ENCODE measurements around the gene HEXD. TPM values are rescaled to one million over a fixed set of nuclear protein-coding genes. Genes with fewer than 3 reads are reported as not detected.

Gene HEXD
- total and polyA plus RNA-seq, 4 donors = 5.6 to 19.9 (median 12.2) TPM

DNA sequence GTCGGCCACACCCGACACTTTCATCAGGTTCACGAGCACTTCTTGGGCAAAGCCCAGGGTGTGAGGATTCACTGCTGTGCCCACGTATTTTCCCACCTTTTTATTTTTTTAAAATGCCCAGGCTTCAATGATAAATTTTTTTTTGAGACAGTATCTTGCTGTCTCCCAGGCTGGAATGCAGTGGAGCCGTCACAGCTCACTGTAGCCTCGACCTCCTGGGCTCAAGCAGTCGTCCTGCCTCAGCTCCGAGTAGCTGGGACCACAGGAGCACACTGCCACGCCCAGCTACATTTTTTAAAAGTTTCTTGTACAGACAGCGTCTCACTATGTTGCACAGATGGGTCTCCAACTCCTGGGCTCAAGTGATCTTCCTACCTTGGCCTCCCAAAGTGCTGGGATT lies 28.8 kb upstream of the HEXD start:
- Histone ChIP-seq H3K36me3 (ENCODE audit: control insufficient read depth in 4 of 4, insufficient read depth in 3 of 4, low read depth in 1 of 4, low read length in 3 of 4) (peaks cover 0 to 9% (median 6%) of the 10 kb centered on the region in 4 donors), H3K9ac (ENCODE audit: low read depth in 1 of 2, low read length in 2 of 2) (no peak overlapping the region), H3K27me3 (ENCODE audit: control insufficient read depth in 4 of 4, insufficient read depth in 4 of 4, low read length in 3 of 4) (no peaks in the 10 kb centered on the region), H3K4me1 (ENCODE audit: control insufficient read depth in 4 of 4, insufficient read depth in 4 of 4, low read length in 3 of 4) (peaks cover 9 to 13% (median 11%) of the 10 kb centered on the region in 4 donors), H3K4me3 (ENCODE audit: low read depth in 1 of 3, low read length in 3 of 3) (no peak overlapping the region), H3K27ac (ENCODE audit: low read depth in 1 of 2, low read length in 2 of 2) (no peak overlapping the region), H3K9me3 (ENCODE audit: control insufficient read depth in 4 of 4, low read length in 3 of 4) (no peaks in the 10 kb centered on the region)
- 92% methylated on average over 10 of the region's 10 CpGs for WGBS
- no peak for DNase-seq (ENCODE audit: low spot score)
- TF ChIP-seq NR2F2 (IDR thresholded peaks at IDR 0.05) (no peak), FOXA1 (IDR thresholded peaks at IDR 0.05) (no peak), TAF1 (conservative IDR thresholded peaks at IDR 0.05) (no peak), SP1 (IDR thresholded peaks at IDR 0.05) (no peak)
- TF ChIP-seq, protein P1, sequence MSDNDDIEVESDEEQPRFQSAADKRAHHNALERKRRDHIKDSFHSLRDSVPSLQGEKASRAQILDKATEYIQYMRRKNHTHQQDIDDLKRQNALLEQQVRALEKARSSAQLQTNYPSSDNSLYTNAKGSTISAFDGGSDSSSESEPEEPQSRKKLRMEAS (IDR thresholded peaks at IDR 0.05) = no peak
- TF ChIP-seq, protein P2, sequence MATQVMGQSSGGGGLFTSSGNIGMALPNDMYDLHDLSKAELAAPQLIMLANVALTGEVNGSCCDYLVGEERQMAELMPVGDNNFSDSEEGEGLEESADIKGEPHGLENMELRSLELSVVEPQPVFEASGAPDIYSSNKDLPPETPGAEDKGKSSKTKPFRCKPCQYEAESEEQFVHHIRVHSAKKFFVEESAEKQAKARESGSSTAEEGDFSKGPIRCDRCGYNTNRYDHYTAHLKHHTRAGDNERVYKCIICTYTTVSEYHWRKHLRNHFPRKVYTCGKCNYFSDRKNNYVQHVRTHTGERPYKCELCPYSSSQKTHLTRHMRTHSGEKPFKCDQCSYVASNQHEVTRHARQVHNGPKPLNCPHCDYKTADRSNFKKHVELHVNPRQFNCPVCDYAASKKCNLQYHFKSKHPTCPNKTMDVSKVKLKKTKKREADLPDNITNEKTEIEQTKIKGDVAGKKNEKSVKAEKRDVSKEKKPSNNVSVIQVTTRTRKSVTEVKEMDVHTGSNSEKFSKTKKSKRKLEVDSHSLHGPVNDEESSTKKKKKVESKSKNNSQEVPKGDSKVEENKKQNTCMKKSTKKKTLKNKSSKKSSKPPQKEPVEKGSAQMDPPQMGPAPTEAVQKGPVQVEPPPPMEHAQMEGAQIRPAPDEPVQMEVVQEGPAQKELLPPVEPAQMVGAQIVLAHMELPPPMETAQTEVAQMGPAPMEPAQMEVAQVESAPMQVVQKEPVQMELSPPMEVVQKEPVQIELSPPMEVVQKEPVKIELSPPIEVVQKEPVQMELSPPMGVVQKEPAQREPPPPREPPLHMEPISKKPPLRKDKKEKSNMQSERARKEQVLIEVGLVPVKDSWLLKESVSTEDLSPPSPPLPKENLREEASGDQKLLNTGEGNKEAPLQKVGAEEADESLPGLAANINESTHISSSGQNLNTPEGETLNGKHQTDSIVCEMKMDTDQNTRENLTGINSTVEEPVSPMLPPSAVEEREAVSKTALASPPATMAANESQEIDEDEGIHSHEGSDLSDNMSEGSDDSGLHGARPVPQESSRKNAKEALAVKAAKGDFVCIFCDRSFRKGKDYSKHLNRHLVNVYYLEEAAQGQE (IDR thresholded peaks at IDR 0.05) = no peak

DNA sequence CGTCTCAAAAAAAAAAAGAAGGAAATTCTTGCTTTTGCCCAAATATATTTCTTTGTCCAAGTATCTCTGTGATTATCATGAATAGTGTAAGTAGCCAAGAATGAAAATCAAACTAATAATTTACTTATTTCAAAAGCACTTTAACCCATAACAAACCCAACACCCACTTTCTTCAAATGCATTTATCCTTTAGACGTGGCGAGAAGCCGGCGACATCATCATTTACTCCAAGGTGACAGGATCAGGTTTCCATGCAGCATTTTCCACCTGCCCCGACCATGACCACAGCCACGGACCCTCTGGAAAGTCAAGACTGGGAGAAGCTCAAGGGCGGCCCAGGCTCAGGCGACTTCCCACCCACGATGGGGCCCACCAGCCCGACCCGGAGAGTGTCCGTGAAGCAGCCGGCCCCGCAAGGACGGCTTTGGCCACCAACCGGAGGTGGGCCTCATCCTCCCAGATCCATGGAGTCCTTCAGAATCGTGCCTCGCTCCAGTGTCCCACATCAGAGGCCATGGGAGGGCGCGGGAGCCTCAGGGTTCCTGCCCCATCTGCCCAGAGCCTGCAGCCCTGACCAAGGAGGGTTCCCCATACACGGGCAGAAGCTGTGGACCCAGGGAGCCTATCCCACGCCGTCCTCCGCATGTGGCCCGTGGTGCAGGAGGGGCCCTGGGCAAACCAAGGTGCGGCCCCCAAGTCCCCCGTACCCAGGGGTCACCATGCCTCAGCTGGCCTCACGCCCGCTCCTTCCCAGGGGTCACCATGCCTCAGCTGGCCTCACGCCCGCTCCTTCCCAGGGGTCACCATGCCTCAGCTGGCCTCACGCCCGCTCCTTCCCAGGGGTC lies 27.9 kb upstream of the HEXD start:
- Histone ChIP-seq H3K36me3 (ENCODE audit: control insufficient read depth in 4 of 4, insufficient read depth in 3 of 4, low read depth in 1 of 4, low read length in 3 of 4) (peaks cover 0 to 9% (median 6%) of the 10 kb centered on the region in 4 donors), H3K27ac (ENCODE audit: low read depth in 1 of 2, low read length in 2 of 2) (no peak overlapping the region), H3K9me3 (ENCODE audit: control insufficient read depth in 4 of 4, low read length in 3 of 4) (no peaks in the 10 kb centered on the region), H3K4me1 (ENCODE audit: control insufficient read depth in 4 of 4, insufficient read depth in 4 of 4, low read length in 3 of 4) (peaks cover under 1 to 5% (median 3%) of the 10 kb centered on the region in 4 donors), H3K9ac (ENCODE audit: low read depth in 1 of 2, low read length in 2 of 2) (no peak overlapping the region), H3K4me3 (ENCODE audit: low read depth in 1 of 3, low read length in 3 of 3) (no peak overlapping the region), H3K27me3 (ENCODE audit: control insufficient read depth in 4 of 4, insufficient read depth in 4 of 4, low read length in 3 of 4) (no peaks in the 10 kb centered on the region)
- no peak for TF ChIP-seq FOXA2 (IDR thresholded peaks at IDR 0.05)
- no peak for TF ChIP-seq RAD21 (IDR thresholded peaks at IDR 0.05)
- TF ChIP-seq HNF4G (IDR thresholded peaks at IDR 0.05) = no peak
- TF ChIP-seq GABPA (IDR thresholded peaks at IDR 0.05 in 1 of 2, conservative IDR thresholded peaks at IDR 0.05 in 1 of 2) = no peak
- TF ChIP-seq, protein P3, sequence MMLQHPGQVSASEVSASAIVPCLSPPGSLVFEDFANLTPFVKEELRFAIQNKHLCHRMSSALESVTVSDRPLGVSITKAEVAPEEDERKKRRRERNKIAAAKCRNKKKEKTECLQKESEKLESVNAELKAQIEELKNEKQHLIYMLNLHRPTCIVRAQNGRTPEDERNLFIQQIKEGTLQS (IDR thresholded peaks at IDR 0.05) = no peak
- TF ChIP-seq NR2F2 (IDR thresholded peaks at IDR 0.05) = no peak
- TF ChIP-seq SP1 (IDR thresholded peaks at IDR 0.05) = no peak
- TF ChIP-seq HNF4A (conservative IDR thresholded peaks at IDR 0.05) = no peak
- no peak for TF ChIP-seq EGR1 (IDR thresholded peaks at IDR 0.05; ENCODE audit: low read depth in 2 of 2)
- TF ChIP-seq, protein P2 (IDR thresholded peaks at IDR 0.05) = no peak
- TF ChIP-seq, protein P4, sequence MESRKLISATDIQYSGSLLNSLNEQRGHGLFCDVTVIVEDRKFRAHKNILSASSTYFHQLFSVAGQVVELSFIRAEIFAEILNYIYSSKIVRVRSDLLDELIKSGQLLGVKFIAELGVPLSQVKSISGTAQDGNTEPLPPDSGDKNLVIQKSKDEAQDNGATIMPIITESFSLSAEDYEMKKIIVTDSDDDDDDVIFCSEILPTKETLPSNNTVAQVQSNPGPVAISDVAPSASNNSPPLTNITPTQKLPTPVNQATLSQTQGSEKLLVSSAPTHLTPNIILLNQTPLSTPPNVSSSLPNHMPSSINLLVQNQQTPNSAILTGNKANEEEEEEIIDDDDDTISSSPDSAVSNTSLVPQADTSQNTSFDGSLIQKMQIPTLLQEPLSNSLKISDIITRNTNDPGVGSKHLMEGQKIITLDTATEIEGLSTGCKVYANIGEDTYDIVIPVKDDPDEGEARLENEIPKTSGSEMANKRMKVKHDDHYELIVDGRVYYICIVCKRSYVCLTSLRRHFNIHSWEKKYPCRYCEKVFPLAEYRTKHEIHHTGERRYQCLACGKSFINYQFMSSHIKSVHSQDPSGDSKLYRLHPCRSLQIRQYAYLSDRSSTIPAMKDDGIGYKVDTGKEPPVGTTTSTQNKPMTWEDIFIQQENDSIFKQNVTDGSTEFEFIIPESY (IDR thresholded peaks at IDR 0.05) = no peak
- no peak for TF ChIP-seq TAF1 (conservative IDR thresholded peaks at IDR 0.05)
- TF ChIP-seq, protein P5, sequence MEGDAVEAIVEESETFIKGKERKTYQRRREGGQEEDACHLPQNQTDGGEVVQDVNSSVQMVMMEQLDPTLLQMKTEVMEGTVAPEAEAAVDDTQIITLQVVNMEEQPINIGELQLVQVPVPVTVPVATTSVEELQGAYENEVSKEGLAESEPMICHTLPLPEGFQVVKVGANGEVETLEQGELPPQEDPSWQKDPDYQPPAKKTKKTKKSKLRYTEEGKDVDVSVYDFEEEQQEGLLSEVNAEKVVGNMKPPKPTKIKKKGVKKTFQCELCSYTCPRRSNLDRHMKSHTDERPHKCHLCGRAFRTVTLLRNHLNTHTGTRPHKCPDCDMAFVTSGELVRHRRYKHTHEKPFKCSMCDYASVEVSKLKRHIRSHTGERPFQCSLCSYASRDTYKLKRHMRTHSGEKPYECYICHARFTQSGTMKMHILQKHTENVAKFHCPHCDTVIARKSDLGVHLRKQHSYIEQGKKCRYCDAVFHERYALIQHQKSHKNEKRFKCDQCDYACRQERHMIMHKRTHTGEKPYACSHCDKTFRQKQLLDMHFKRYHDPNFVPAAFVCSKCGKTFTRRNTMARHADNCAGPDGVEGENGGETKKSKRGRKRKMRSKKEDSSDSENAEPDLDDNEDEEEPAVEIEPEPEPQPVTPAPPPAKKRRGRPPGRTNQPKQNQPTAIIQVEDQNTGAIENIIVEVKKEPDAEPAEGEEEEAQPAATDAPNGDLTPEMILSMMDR (IDR thresholded peaks at IDR 0.05; ENCODE audit: low read depth, low read length, missing input control) = no peak
- TF ChIP-seq, protein P1 (IDR thresholded peaks at IDR 0.05) = no peak
- no peak for TF ChIP-seq YY1 (IDR thresholded peaks at IDR 0.05)
- TF ChIP-seq FOXA1 (IDR thresholded peaks at IDR 0.05) = no peak
- no peak for TF ChIP-seq RXRA (IDR thresholded peaks at IDR 0.05)
- no peak for TF ChIP-seq JUND (IDR thresholded peaks at IDR 0.05)
- 97% methylated on average over 32 of the region's 34 CpGs for WGBS
- DNase-seq (ENCODE audit: low spot score) = no peak

Measured in liver (tissue), 9 donors.